CD8-positive, alpha-beta memory T cell (primary cell): ENCODE measurements around the gene GFRA1. TPM values are rescaled to one million over a fixed set of nuclear protein-coding genes. Genes with fewer than 3 reads are reported as not detected.

ENCODE experiments used
- CTCF ChIA-PET: fragments of 350-600 bp; sonication (Branson Sonifier 250); formaldehyde crosslinking; loops from one replicate; lab custom pipeline; 2021; ENCODE audit warnings: antibody characterized with exemption; lab: Charles Lee
- POLR2A ChIA-PET: fragments of 350-600 bp; sonication (Branson Sonifier 250); formaldehyde crosslinking; loops from one replicate; lab custom pipeline; 2021; ENCODE audit warnings: antibody characterized with exemption; lab: Charles Lee
- DNase-seq, 5 donors: peaks; one replicate each; pipeline versions ENCODE4 v3.0.0 to v3.0.0-alpha.2; 2020 to 2022; ENCODE audit warnings: mixed read lengths in 1 of 5
- H3K27ac ChIP-seq: one replicate; pipeline ENCODE4 v1.7.0; 2013; ENCODE audit warnings: low read depth, mild to moderate bottlenecking, low read length, moderate library complexity
- H3K27me3 ChIP-seq: 2 replicates; pipeline ENCODE4 v1.7.0; 2013; ENCODE audit warnings: low read length, mild to moderate bottlenecking; ENCODE audit not compliant: insufficient read depth, poor library complexity, severe bottlenecking
- H3K36me3 ChIP-seq: 2 replicates; pipeline ENCODE4 v1.7.0; 2013; ENCODE audit warnings: mild to moderate bottlenecking, low read length, moderate library complexity; ENCODE audit not compliant: insufficient read depth
- H3K4me1 ChIP-seq: 2 replicates; pipeline ENCODE4 v1.7.0; 2013; ENCODE audit warnings: mild to moderate bottlenecking, low read length, moderate library complexity; ENCODE audit not compliant: insufficient read depth
- H3K4me3 ChIP-seq: 2 replicates; pipeline ENCODE4 v1.7.0; 2013; ENCODE audit warnings: mild to moderate bottlenecking, low read length
- H3K9me3 ChIP-seq: 2 replicates; pipeline ENCODE4 v1.7.0; 2013; ENCODE audit warnings: mild to moderate bottlenecking, low read length
- H3K27ac Mint-ChIP-seq, 8 donors: one replicate each; pipeline ENCODE4 v1.8.0; 2020 to 2021; ENCODE audit warnings: mixed read lengths in 8 of 8, mild to moderate bottlenecking in 6 of 8, inconsistent platforms in 3 of 8, moderate library complexity in 3 of 8
- H3K27me3 Mint-ChIP-seq, 2 donors: one replicate each; pipeline ENCODE4 v1.8.0; 2020 to 2021; ENCODE audit warnings: mixed read lengths in 2 of 2, mild to moderate bottlenecking in 1 of 2, moderate library complexity in 1 of 2
- H3K36me3 Mint-ChIP-seq, 3 donors: one replicate each; pipeline ENCODE4 v1.8.0; 2020 to 2021; ENCODE audit warnings: mixed read lengths in 3 of 3, inconsistent platforms in 1 of 3, mild to moderate bottlenecking in 1 of 3
- H3K4me1 Mint-ChIP-seq, 3 donors: one replicate each; pipeline ENCODE4 v1.8.0; 2020 to 2021; ENCODE audit warnings: mixed read lengths in 3 of 3, inconsistent platforms in 1 of 3, mild to moderate bottlenecking in 1 of 3
- H3K4me3 Mint-ChIP-seq, 7 donors: one replicate each; pipeline ENCODE4 v1.8.0; 2020 to 2021; ENCODE audit warnings: mixed read lengths in 7 of 7, mild to moderate bottlenecking in 6 of 7, moderate library complexity in 4 of 7, inconsistent platforms in 2 of 7
- H3K9me3 Mint-ChIP-seq, 5 donors: one replicate each; pipeline ENCODE4 v1.8.0; 2020 to 2022; ENCODE audit warnings: mixed read lengths in 5 of 5, mild to moderate bottlenecking in 3 of 5, moderate library complexity in 2 of 5, inconsistent platforms in 1 of 5
- polyA plus RNA-seq: library from polyadenylated mRNA; unstranded; fragments of 300-500 nt; fragmentation: Illumina TruSeq; gene quantifications from one replicate; pipeline ENCODE4 v1.2.3, GENCODE V29; 2021
- total RNA-seq, 2 experiments: library from RNA; stranded (reverse); gene quantifications; one replicate each; pipeline ENCODE4 v1.2.3, GENCODE V29; 2021

Gene GFRA1
- total and polyA plus RNA-seq, 3 experiments from 2014 or later = not detected

DNA sequence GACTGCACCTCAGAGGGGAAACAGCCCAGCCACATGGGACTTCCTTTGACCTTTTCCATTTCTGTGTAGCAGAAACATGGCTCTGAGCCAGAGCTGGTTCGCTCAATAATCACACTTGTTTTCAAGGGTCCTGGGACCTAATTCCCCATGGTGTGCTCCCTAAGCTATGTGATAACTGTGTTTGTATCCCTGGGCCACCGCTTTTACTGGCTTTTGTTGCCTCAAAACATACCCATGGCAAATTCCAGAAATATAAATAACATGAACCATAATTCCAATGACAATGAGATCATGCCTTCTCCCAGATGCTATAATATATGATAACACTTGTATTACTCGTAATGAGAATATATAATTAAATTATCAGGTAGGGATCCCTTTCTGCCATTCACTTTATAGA lies 196.4 kb downstream of the GFRA1 start:
- no peak overlapping the region for H3K27ac ChIP-seq
- no peak overlapping the region for H3K27ac Mint-ChIP-seq
- no peaks in the 10 kb centered on the region for H3K4me1 ChIP-seq
- no peak overlapping the region for H3K4me3 Mint-ChIP-seq
- no peak overlapping the region for H3K4me3 ChIP-seq
- POLR2A ChIA-PET = no interaction called here
- H3K4me1 Mint-ChIP-seq = no peaks in the 10 kb centered on the region
- no peaks in the 10 kb centered on the region for H3K9me3 ChIP-seq
- no peaks in the 10 kb centered on the region for H3K36me3 Mint-ChIP-seq
- CTCF ChIA-PET = interaction anchor here (0.6 kb wide), 1 partner anchor 1522 kb away, joined by 3 read pairs; no protein-coding TSS in a partner anchor
- no peaks in the 10 kb centered on the region for H3K36me3 ChIP-seq
- no peak for DNase-seq
- no peaks in the 10 kb centered on the region for H3K27me3 ChIP-seq
- peaks cover 0 to 3% (median 0%) of the 10 kb centered on the region in 5 donors for H3K9me3 Mint-ChIP-seq
- no peaks in the 10 kb centered on the region for H3K27me3 Mint-ChIP-seq

DNA sequence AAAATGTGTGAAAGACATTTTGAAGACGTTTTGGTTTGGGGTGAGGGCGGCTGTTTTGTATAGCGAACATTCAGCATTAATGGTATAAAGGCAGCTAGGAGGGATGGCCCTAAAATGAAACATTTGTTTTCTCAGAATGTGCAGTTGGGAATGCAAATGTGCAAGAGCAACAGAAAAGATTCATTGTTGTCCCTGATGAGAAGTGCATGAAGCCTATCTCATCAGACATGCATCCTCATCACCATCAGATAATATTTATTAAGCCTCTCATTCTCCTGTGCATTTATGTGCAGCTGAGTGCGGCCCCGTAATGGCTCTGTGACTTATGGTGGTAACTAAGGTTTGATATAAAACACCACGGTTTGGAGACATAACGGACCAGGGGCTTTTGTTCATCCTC lies 199.5 kb downstream of the GFRA1 start:
- H3K9me3 Mint-ChIP-seq = peaks cover 0 to under 1% (median 0%) of the 10 kb centered on the region in 5 donors
- H3K4me3 Mint-ChIP-seq = no peak overlapping the region
- no peak overlapping the region for H3K27ac ChIP-seq
- ChIA-PET CTCF (no interaction called here), POLR2A (no interaction called here)
- no peaks in the 10 kb centered on the region for H3K4me1 ChIP-seq
- DNase-seq = no peak
- H3K4me1 Mint-ChIP-seq = no peaks in the 10 kb centered on the region
- no peak overlapping the region for H3K27ac Mint-ChIP-seq
- no peaks in the 10 kb centered on the region for H3K9me3 ChIP-seq
- H3K27me3 Mint-ChIP-seq = no peaks in the 10 kb centered on the region
- H3K4me3 ChIP-seq = no peak overlapping the region
- H3K27me3 ChIP-seq = no peaks in the 10 kb centered on the region
- no peaks in the 10 kb centered on the region for H3K36me3 Mint-ChIP-seq
- no peaks in the 10 kb centered on the region for H3K36me3 ChIP-seq

DNA sequence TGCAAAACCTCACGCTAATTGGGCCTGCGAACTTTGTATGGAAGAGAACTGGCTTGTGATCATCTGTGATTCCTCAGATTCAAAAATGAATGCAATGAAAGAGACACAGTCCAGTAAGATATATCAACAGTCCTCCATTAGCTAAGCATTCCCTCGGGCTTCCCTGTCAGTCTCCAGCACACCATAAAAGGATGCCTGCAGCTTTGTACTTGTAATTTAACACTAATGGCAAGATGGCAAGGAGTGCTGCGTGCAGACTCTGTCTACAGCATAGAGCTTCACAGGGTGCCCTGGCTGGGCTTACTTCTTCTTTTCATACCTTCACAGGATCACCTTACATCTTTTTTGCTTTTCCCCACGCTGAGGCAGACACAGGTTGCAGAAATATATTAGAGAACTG lies 200.0 kb downstream of the GFRA1 start:
- ChIA-PET POLR2A (no interaction called here), CTCF (no interaction called here)
- no peaks in the 10 kb centered on the region for H3K36me3 Mint-ChIP-seq
- Histone ChIP-seq H3K4me1 (no peaks in the 10 kb centered on the region), H3K9me3 (no peaks in the 10 kb centered on the region), H3K36me3 (no peaks in the 10 kb centered on the region), H3K27me3 (no peaks in the 10 kb centered on the region), H3K4me3 (no peak overlapping the region), H3K27ac (no peak overlapping the region)
- H3K4me3 Mint-ChIP-seq = no peak overlapping the region
- H3K9me3 Mint-ChIP-seq = no peaks in the 10 kb centered on the region
- no peaks in the 10 kb centered on the region for H3K27me3 Mint-ChIP-seq
- no peaks in the 10 kb centered on the region for H3K4me1 Mint-ChIP-seq
- no peak overlapping the region for H3K27ac Mint-ChIP-seq
- DNase-seq = no peak

DNA sequence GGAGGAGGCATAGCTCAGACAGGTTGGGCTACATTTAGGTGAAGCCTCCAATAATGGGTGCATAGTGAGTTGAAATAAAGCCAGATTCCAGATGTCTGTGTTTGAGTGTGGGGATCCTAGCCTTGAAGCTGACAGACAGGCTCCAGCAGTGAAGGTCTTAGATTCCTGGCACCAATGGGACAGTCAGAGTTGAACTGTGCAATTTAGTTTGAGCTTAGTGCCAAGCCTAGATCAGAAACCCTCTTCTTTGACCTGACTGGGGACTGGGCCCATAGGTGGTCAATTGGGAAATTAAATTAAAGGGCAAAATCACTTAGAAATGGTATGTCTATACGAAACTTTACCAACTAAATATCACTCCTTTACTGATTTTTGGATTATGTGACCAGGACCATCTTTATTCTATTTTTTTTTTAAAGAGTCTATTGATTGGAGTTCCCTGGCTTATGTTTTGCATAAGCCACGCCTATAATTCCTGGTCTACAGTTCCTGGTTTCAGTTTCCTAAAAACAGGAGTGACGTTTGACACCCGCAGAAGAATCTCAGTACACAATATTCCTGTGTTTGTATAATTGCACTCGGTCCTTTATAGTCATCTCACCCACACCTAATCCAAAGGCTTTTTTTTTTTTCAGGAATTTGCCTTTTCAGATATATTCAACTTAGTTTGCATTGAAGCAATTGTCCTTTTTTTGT lies 201.4 kb downstream of the GFRA1 start:
- Histone ChIP-seq H3K9me3 (no peaks in the 10 kb centered on the region), H3K27ac (no peak overlapping the region), H3K4me1 (no peaks in the 10 kb centered on the region), H3K36me3 (no peaks in the 10 kb centered on the region), H3K27me3 (no peaks in the 10 kb centered on the region), H3K4me3 (no peak overlapping the region)
- Mint-ChIP-seq H3K9me3 (no peaks in the 10 kb centered on the region), H3K27ac (no peak overlapping the region), H3K27me3 (no peaks in the 10 kb centered on the region), H3K4me3 (no peak overlapping the region), H3K4me1 (no peaks in the 10 kb centered on the region), H3K36me3 (no peaks in the 10 kb centered on the region)
- ChIA-PET CTCF (no interaction called here), POLR2A (no interaction called here)
- no peak for DNase-seq

DNA sequence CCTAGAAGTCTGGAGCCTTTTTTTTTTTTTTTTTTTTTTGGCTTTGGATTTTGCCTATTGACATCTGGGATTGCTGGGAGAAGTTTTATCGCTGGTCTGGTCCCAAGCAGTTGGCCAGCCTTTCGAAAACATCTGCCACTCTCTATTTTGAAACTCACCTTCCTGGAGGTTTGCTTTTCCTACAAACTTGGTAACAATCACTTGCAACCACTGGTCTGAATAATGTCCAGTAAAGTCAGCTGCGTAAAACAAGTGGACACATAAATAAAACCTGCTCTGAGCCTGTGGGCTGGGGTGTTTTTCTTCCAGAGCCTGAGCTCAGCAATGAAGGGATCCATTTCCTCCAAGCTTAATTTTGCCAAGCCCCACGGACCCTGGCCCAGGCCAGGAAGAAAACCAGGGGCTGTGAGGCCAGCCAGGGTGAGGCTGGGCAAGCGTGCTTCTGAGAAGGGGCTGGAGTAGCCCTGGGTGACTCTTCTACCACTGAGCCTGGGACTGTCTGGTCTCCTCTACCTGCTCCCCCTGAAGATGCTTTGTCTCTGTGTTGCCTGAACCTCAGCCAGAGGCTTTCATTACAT lies 202.2 kb downstream of the GFRA1 start:
- H3K27me3 Mint-ChIP-seq = no peaks in the 10 kb centered on the region
- ChIA-PET CTCF (no interaction called here), POLR2A (no interaction called here)

DNA sequence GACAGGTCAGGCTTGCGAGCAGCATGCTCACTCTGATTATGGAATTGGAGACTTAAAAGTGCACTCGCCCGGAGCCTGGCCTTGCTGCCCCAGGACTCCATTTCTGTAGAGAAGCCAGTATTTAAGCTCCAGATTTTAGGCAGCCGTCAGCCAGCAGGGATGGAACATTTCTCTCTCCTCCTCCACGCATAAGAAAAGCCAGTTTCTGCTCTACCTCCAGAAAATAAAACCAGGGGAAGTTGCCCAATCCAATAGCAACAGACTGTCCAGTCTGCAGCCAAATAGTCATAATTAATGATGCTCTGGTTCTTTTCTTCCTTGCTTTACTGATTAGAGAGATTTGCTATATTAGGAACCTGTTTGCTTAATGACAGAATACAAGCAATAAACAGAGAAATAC lies 203.2 kb downstream of the GFRA1 start:
- CTCF ChIA-PET = no interaction called here
- Mint-ChIP-seq H3K36me3 (no peaks in the 10 kb centered on the region), H3K27me3 (no peaks in the 10 kb centered on the region)

More for the DNA sequence above, 202.2 kb downstream of the GFRA1 start:
- Histone ChIP-seq H3K4me1 (no peaks in the 10 kb centered on the region), H3K27me3 (no peaks in the 10 kb centered on the region), H3K4me3 (no peak overlapping the region), H3K9me3 (no peaks in the 10 kb centered on the region), H3K36me3 (no peaks in the 10 kb centered on the region), H3K27ac (no peak overlapping the region)
- Mint-ChIP-seq H3K9me3 (no peaks in the 10 kb centered on the region), H3K4me3 (no peak overlapping the region), H3K36me3 (no peaks in the 10 kb centered on the region), H3K4me1 (no peaks in the 10 kb centered on the region), H3K27ac (no peak overlapping the region)
- DNase-seq = no peak

DNA sequence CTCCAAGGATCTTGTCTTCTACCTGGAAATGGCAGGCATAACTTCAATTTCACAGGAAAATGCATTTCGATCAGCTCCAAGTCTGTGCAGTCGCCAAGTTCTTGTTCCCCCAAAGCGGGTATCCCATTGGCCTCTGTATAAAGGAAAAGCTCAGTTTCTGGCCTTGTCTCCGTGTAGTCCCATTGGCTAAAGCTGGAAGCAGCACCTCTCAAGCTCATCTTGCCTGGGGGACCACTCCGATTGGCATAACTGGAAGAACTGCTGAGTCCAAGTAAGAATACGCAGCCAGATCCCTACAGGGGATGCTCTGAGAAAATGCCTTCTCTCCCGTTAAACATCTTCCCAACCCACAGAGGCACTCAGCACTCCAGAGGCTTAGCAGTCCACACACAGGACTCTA lies 205.2 kb downstream of the GFRA1 start:
- no peak overlapping the region for H3K4me3 ChIP-seq
- Mint-ChIP-seq H3K9me3 (no peaks in the 10 kb centered on the region), H3K27me3 (no peaks in the 10 kb centered on the region), H3K36me3 (no peaks in the 10 kb centered on the region), H3K27ac (no peak overlapping the region), H3K4me3 (no peak overlapping the region), H3K4me1 (no peaks in the 10 kb centered on the region)
- H3K36me3 ChIP-seq = no peaks in the 10 kb centered on the region
- no peaks in the 10 kb centered on the region for H3K9me3 ChIP-seq
- POLR2A ChIA-PET = no interaction called here
- H3K27me3 ChIP-seq = no peaks in the 10 kb centered on the region
- H3K4me1 ChIP-seq = no peaks in the 10 kb centered on the region
- CTCF ChIA-PET = no interaction called here
- no peak overlapping the region for H3K27ac ChIP-seq
- no peak for DNase-seq

More for the DNA sequence above, 203.2 kb downstream of the GFRA1 start:
- no peak overlapping the region for H3K27ac Mint-ChIP-seq
- Histone ChIP-seq H3K27ac (no peak overlapping the region), H3K4me3 (no peak overlapping the region), H3K27me3 (no peaks in the 10 kb centered on the region), H3K36me3 (no peaks in the 10 kb centered on the region), H3K9me3 (no peaks in the 10 kb centered on the region), H3K4me1 (no peaks in the 10 kb centered on the region)
- POLR2A ChIA-PET = no interaction called here
- H3K4me1 Mint-ChIP-seq = no peaks in the 10 kb centered on the region
- no peak overlapping the region for H3K4me3 Mint-ChIP-seq
- H3K9me3 Mint-ChIP-seq = no peaks in the 10 kb centered on the region
- no peak for DNase-seq

DNA sequence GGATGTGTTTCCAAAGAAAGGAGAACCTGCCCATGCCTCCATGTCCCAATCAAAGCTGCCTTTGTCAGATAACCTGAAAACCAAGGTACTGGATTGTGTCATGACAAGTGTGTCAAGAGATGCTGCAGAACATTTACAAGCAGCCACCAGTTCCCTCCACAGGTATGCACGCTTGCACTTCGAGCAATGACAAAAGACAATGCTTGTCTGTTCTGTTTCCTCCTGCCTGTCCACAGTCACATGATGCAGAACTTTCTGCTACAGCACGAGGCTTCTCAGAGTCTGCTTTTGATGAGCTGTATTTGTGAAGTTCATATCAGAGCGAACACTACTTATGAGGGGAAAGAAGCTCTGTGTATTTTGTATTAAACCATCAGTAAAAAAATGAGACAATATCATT lies 209.9 kb downstream of the GFRA1 start:
- H3K9me3 Mint-ChIP-seq = peaks cover 0 to 4% (median 0%) of the 10 kb centered on the region in 5 donors
- H3K27me3 ChIP-seq = no peaks in the 10 kb centered on the region
- no peaks in the 10 kb centered on the region for H3K36me3 ChIP-seq
- H3K27ac Mint-ChIP-seq = no peak overlapping the region
- H3K4me1 ChIP-seq = no peaks in the 10 kb centered on the region
- no peak overlapping the region for H3K27ac ChIP-seq
- POLR2A ChIA-PET = no interaction called here
- no peaks in the 10 kb centered on the region for H3K4me1 Mint-ChIP-seq
- no peak overlapping the region for H3K4me3 ChIP-seq
- CTCF ChIA-PET = no interaction called here
- no peaks in the 10 kb centered on the region for H3K27me3 Mint-ChIP-seq
- H3K9me3 ChIP-seq = no peaks in the 10 kb centered on the region
- H3K36me3 Mint-ChIP-seq = no peaks in the 10 kb centered on the region
- DNase-seq = no peak
- no peak overlapping the region for H3K4me3 Mint-ChIP-seq
